GM12891 (cell line): ENCODE results near the gene TRAF3IP3.

Source experiments
- POLR2A ChIP-seq: IDR thresholded peaks from 2 replicates; pipeline ENCODE4 v1.6.1; 2011; ENCODE audit warnings: low read depth, low read length, control low read depth
- POLR2AphosphoS5 ChIP-seq: IDR thresholded peaks from 2 replicates; pipeline ENCODE4 v1.6.1; 2011; ENCODE audit warnings: low read depth, low read length, control low read depth
- SPI1 ChIP-seq: IDR thresholded peaks from 2 replicates; pipeline ENCODE4 v1.6.1; 2011; ENCODE audit warnings: low read depth, low read length, control low read depth
- TAF1 ChIP-seq: IDR thresholded peaks from 2 replicates; pipeline ENCODE4 v1.6.1; 2011; ENCODE audit warnings: low read depth, low read length, control low read depth

DNA sequence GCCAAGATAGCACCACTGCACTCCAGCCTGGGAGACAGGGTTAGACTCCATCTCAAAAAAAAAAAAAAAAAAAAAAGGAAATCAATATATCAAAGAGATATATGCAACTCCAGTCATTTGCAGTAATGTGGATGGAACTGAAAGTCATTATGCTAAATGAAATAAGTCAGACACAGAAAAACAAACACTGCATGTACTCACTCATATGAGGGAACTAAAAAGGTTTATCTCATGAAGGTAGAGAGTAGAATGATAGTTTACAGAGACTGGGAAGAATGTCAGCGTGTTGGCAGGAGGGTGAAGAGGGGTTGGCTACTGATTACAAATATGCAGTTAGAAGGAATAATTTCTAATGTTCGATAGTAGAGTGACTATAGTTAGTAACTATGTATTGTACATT, 38.0 kb upstream of the TRAF3IP3 start:
- TF ChIP-seq POLR2AphosphoS5, result no peak
- no peak for TF ChIP-seq POLR2A
- TF ChIP-seq SPI1, result no peak
- TF ChIP-seq TAF1, result no peak
